Measurements from ENCODE around the gene ADAM8. TPM values are rescaled to one million over a fixed set of nuclear protein-coding genes. Genes with fewer than 3 reads are reported as not detected.

ADAM8 gene
- total RNA-seq, 3 donors from 2014 or later (not counting 1 experiment from before 2014, with no cell fraction given) = 357 to 682 (median 425) TPM

DNA sequence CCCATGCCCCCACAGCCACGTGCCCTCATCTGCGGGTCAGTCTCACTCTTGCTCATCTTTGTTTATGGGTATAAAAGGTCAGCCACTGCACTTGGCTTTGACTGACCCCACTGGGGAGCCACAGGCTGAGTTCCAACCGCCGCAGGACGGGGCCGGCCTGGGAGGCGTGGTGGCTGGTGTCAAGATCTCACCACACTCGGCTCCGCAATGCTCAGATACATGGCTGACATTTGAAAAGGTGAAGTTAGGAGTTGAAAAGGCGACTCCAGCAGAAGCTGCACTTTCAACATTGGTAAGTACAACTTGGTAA, 17.1 kb upstream of the ADAM8 start:
- H3K27ac ChIP-seq (ENCODE audit: low read length) = no peak overlapping the region
- TF ChIP-seq, protein P1, sequence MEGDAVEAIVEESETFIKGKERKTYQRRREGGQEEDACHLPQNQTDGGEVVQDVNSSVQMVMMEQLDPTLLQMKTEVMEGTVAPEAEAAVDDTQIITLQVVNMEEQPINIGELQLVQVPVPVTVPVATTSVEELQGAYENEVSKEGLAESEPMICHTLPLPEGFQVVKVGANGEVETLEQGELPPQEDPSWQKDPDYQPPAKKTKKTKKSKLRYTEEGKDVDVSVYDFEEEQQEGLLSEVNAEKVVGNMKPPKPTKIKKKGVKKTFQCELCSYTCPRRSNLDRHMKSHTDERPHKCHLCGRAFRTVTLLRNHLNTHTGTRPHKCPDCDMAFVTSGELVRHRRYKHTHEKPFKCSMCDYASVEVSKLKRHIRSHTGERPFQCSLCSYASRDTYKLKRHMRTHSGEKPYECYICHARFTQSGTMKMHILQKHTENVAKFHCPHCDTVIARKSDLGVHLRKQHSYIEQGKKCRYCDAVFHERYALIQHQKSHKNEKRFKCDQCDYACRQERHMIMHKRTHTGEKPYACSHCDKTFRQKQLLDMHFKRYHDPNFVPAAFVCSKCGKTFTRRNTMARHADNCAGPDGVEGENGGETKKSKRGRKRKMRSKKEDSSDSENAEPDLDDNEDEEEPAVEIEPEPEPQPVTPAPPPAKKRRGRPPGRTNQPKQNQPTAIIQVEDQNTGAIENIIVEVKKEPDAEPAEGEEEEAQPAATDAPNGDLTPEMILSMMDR (IDR thresholded peaks at IDR 0.05) = no peak
- H3K36me3 ChIP-seq (ENCODE audit: control insufficient read depth, insufficient read depth, low read length) = peaks cover 80% of the 10 kb centered on the region
- Mint-ChIP-seq H3K27ac (no peak overlapping the region), H3K27me3 (ENCODE audit: low read depth in 2 of 2) (no peaks in the 10 kb centered on the region), H3K36me3 (peaks cover 4% of the 10 kb centered on the region), H3K4me1 (no peaks in the 10 kb centered on the region), H3K4me3 (no peak overlapping the region), H3K9me3 (no peaks in the 10 kb centered on the region)
- no peaks in the 10 kb centered on the region for H3K27me3 ChIP-seq (ENCODE audit: control insufficient read depth, insufficient read depth, low read length)
- no peak overlapping the region for H3K4me3 ChIP-seq (ENCODE audit: low read length)
- ATAC-seq = no peak
- peaks cover 7% of the 10 kb centered on the region for H3K4me1 ChIP-seq (ENCODE audit: control insufficient read depth, insufficient read depth, low read length)
- H3K9me3 ChIP-seq (ENCODE audit: control insufficient read depth, insufficient read depth, low read length) = no peaks in the 10 kb centered on the region
- WGBS (ENCODE audit: insufficient coverage) = 96% methylated on average over 10 of the region's 10 CpGs
- no peak for DNase-seq
- intact Hi-C loops (cut with micrococcal nuclease) = no loop called here

DNA sequence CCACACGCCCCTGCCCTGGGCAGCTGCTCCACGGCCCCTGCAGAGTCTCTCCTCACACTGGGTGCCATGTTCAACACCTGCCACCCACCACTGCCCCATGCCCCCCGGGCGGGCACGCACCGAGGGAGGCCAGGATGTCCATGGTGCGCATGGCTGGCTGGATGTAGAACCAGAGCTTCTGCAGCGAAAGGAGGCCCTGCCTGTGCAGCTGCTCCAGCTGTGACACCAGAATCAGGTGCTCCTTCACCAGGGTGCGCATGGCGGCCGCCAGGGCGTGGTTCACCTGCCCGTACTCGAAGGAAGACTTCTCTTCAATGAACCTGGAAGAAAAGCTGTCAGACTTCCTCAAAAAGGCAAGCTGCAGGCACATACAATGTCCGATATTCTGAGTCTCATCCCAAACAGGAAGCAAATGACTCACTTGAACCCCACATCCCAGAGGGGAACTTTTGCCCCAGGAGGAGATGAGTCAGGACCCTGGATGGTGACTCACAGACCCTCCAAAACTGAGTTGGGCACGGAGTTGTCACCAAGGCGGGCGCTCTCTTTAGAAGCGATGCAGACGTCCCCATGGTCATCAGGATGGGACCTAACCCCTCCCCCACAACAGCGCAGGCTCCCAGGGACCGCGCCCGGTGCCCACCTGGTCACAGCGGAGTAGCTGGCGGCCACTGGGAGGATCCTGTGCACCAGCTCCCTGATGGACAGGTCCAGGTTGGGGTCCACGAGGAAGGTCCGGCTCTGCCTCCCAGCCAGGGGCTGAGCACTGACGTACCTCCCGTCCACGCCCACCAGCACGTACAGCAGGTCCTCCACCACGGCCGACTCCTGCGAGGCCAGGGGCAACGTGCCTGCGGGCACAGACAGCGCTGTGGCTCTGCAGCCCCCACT, 16.5 kb upstream of the ADAM8 start:
- Histone ChIP-seq H3K4me1 (ENCODE audit: control insufficient read depth, insufficient read depth, low read length) (peaks cover 7% of the 10 kb centered on the region), H3K36me3 (ENCODE audit: control insufficient read depth, insufficient read depth, low read length) (peaks cover 78% of the 10 kb centered on the region), H3K27ac (ENCODE audit: low read length) (no peak overlapping the region), H3K27me3 (ENCODE audit: control insufficient read depth, insufficient read depth, low read length) (no peaks in the 10 kb centered on the region), H3K4me3 (ENCODE audit: low read length) (no peak overlapping the region), H3K9me3 (ENCODE audit: control insufficient read depth, insufficient read depth, low read length) (no peaks in the 10 kb centered on the region)
- no peaks in the 10 kb centered on the region for H3K9me3 Mint-ChIP-seq
- H3K4me1 Mint-ChIP-seq = no peaks in the 10 kb centered on the region
- no peak overlapping the region for H3K4me3 Mint-ChIP-seq
- no peaks in the 10 kb centered on the region for H3K27me3 Mint-ChIP-seq (ENCODE audit: low read depth in 2 of 2)
- peaks cover 6% of the 10 kb centered on the region for H3K36me3 Mint-ChIP-seq
- 96% methylated on average over 38 of the region's 38 CpGs for WGBS (ENCODE audit: insufficient coverage)
- DNase-seq = no peak
- TF ChIP-seq, protein P1 (IDR thresholded peaks at IDR 0.05) = no peak
- peak in 2 of 3 donors; percentile 15 to 34 for ATAC-seq
- no peak overlapping the region for H3K27ac Mint-ChIP-seq
- intact Hi-C loops (cut with micrococcal nuclease) = no loop called here

DNA sequence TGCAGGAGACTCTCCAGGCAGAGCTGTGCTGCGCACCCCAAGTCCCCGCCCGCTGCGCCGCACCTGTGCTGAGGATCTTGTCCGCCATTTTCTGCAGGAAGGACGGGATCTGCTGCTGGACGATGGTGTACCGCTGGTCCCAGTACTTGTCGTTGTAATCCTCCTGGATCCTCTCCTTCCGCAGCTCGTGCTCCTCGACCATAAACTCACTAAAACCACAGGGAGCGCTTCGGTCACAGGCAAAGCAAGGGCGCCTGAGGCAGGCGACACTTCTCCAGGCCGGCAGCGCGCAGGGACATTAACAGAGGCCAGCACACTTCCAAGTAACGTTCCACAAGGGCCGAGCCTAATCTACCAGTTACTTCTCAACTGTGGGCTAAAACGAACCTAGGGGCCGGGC, 13.1 kb upstream of the ADAM8 start:
- Histone ChIP-seq H3K27me3 (ENCODE audit: control insufficient read depth, insufficient read depth, low read length) (no peaks in the 10 kb centered on the region), H3K36me3 (ENCODE audit: control insufficient read depth, insufficient read depth, low read length) (peaks cover 76% of the 10 kb centered on the region), H3K27ac (ENCODE audit: low read length) (no peak overlapping the region), H3K4me1 (ENCODE audit: control insufficient read depth, insufficient read depth, low read length) (peaks cover 7% of the 10 kb centered on the region), H3K9me3 (ENCODE audit: control insufficient read depth, insufficient read depth, low read length) (no peaks in the 10 kb centered on the region), H3K4me3 (ENCODE audit: low read length) (no peak overlapping the region)
- H3K36me3 Mint-ChIP-seq = peaks cover 16% of the 10 kb centered on the region
- no peaks in the 10 kb centered on the region for H3K27me3 Mint-ChIP-seq (ENCODE audit: low read depth in 2 of 2)
- no peaks in the 10 kb centered on the region for H3K9me3 Mint-ChIP-seq
- DNase-seq (no peak), ATAC-seq (no peak)
- WGBS (ENCODE audit: insufficient coverage) = 94% methylated on average over 24 of the region's 24 CpGs
- peaks cover 0 to 6% of the 10 kb centered on the region in 2 donors for H3K4me1 Mint-ChIP-seq
- TF ChIP-seq, protein P1 (IDR thresholded peaks at IDR 0.05) = no peak
- H3K27ac Mint-ChIP-seq = no peak overlapping the region
- intact Hi-C loops (cut with micrococcal nuclease) = no loop called here
- H3K4me3 Mint-ChIP-seq = no peak overlapping the region

Data from natural killer cell (primary cell).